CD4-positive, alpha-beta T cell treated with Interleukin-12 subunit alpha and Interleukin-12 subunit beta, for 1 hour (primary cell): Measurements from ENCODE around the gene MTFP1.
"Not testable (repeated sequence)": the region's sequence is repeated elsewhere in the genome, so short reads cannot be mapped to it uniquely, and the experiment has no call there.

ENCODE experiments used
- DNase-seq: peaks from one replicate; pipeline ENCODE4 v3.0.0-alpha.2; 2020

The MTFP1 gene, protein sequence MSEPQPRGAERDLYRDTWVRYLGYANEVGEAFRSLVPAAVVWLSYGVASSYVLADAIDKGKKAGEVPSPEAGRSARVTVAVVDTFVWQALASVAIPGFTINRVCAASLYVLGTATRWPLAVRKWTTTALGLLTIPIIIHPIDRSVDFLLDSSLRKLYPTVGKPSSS

DNA sequence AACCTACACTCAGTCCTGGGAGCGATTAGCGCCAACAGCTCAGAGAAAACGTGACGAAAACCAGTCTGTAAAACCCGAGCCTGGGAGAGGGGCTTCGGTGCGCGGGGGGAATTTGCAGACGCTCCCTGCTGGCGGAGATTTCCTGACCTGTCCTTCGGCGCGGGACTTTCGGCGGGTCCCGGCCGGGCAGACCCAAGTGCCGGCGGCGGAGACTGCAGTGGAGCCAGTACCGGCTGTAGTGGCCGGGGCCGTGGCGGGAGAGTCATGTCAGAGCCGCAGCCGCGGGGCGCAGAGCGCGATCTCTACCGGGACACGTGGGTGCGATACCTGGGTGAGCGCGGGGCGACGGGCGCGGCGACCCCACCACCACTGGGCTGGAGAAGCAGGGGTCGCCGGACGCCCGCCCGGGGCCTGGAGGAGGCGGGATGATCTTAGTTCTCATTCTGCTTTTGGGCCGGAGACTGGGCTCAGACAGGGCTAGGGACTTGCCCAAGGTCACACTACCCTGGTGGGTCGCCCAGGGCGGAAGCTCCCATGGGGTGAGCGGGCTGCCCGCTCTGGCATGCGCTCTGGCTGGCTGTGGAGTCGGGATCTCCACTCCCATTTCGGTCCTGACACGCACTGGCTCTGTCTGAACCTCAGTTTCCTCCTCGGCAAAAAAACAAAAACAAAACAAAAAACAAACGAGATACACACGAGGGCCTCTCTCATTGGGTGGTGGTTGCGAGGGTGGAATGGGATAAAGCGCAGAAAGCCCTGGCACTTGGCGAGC lies at the start of gene MTFP1:
Gene MTFP1 (plus strand): TSS at position 153 of the 772 bp plus-strand sequence. CDS start 112 bp downstream, at position 265.
- DNase-seq, result peak; percentile 59

DNA sequence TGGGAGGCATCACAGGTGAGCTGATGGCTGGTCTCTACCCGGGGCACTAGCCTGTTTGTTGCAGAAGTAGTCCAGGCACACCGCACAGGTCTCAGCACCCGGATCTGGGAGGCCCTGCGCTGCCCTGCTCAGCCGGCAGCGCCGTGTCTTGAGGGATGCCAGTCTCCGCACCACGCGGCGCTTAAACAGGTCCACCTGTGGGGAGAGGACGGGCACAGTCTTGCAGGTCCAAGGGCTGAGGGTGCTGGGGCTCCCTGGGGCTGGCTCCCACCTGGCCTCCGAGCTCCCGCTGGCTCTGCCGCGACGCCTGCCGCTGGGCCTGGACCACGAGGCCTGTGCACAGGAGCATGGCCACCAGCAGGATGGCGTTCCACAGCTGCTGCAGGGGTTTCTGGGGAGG lies 45.6 kb upstream of the MTFP1 start:
- no peak for DNase-seq

DNA sequence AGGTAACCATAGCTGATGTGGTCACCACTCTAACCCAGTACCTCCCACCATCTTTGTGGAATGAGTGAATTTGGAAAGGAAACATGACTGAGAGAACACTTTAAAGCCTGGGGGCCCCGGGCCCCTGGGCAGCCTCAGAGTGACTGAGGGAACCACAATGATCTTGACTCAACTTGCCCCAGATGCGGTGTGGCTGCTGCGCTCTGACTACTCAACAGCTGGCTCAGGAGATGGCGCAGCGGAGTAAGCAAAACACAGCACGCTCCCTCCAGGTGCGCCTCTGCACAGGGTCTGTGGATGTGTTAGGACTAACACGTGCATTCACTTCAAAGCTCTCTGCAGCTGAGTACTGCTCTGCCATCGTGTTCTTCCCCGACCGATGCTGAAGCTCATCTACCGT lies 44.3 kb upstream of the MTFP1 start:
- no peak for DNase-seq

DNA sequence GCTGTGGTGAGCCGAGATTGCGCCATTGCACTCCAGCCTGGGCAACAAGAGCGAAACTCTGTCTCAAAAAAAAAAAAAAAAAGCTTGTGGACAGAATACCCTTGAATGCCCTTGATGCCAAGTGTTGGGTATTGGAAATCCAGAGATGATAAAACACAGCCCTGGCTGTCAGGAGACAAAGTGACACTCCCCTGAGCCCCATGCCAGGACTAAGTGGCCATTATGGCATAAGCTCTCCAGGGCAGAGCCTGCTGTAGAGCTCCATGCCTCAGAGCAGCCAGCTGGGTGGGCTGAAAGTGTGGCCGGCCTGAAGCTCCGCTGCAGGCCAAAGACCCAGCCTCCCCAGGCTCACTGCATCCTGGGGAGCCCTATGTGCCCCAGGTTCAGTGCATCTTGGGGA lies 43.2 kb upstream of the MTFP1 start:
- DNase-seq, result no peak

DNA sequence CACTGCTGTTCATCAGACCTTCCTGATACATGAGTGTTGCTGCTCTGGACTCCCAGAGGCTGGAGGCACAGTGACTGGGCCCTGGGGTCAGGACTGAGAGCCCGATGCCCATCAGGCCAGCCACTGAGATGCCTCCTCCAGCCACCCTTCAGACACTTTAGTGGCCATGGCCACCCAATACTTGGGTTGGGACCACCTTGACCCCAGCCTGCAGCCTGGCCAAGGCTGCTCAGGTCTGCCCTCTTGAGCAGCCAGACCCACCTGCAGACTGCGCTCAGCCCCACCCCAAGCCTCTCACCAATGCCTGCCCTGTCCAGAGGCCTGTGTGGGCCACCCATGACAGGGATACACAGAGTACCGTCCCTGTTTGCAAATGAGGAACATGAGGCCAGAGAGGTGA lies 42.5 kb upstream of the MTFP1 start:
- DNase-seq, result no peak

DNA sequence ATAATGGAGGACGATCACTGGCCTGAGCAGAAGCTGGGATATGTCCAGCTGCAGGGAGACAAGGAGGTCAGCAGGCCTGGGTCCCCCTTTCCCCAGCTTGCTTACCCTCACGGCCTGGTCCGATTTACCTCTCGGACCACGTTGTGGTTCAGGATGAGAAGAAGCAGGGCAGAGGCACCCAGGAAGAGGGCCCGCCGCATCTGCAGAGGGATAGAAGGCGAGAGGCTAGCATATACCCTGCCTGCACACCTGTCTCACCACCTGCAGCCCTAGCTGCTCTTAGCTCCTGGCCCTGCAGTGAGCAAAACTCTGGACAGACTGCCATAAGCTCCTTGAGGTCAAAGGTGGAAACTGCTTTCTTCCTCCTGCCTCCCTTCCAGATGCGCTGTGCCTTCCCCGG lies 39.6 kb upstream of the MTFP1 start:
- no peak for DNase-seq

DNA sequence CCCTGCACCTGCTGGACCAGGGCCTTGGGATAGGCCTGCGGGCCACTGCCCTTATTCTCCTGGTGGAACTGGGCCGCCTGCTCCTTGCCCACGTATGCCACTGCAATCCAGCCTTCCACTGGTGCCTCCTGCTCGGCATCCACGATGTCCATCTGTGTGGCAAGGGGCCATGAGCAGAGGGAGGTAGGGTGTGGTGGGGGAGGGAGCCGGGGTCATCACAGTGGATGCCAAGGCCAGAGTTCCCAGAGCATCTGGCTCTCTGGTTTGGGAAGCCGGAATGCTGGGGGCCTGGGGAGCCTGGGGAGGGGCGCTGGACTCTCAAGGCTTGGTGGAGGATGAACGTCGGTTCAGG lies 39.0 kb upstream of the MTFP1 start:
- DNase-seq, result no peak

DNA sequence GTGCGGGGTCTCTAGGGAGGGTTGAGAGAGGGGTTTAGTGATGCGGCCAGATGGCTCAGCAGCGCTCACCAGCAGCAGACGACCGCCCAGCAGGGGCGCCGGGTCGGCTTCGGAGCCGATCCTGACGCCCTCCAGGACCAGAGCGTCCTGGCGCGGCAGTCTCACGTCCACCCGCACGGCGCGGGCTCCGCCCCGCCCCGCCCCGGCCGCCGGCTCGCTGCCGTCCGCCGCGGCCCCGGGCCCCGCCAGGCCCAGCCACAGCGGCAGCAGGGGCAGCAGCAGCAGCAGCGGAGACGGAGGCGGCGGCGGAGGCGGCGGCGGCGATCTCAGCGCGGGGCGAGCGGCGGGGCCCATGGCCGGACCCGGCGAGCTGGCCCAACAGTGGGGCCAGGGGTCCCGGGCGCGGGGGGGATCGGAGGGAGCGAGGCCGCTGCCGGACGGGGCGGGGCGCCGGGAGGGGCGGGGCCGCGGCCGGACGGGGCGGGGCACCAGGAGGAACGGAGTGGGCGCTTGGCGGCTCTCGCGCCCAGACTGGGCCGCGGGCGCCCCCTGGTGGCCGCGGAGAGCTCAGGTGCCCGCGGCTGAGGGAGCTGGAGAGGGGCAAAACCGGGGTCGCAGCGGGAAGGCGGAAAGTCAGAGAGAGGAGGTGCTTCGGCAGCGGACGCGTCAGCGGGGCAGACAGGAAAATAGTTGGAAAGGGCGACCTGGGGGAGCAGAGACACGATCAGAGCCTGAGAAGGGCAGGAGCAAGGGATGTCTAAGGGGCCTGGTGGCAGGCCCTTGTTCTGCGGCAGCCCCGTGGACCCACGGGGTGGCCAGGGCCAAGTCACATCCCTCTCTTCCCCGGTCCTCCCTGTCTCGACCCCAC lies 38.4 kb upstream of the MTFP1 start, which contains the start of gene RNF215:
Gene RNF215 (minus strand): TSS at position 452 of the 868 bp plus-strand sequence. CDS start 98 bp downstream, at position 354.
- DNase-seq, result peak; percentile 82

DNA sequence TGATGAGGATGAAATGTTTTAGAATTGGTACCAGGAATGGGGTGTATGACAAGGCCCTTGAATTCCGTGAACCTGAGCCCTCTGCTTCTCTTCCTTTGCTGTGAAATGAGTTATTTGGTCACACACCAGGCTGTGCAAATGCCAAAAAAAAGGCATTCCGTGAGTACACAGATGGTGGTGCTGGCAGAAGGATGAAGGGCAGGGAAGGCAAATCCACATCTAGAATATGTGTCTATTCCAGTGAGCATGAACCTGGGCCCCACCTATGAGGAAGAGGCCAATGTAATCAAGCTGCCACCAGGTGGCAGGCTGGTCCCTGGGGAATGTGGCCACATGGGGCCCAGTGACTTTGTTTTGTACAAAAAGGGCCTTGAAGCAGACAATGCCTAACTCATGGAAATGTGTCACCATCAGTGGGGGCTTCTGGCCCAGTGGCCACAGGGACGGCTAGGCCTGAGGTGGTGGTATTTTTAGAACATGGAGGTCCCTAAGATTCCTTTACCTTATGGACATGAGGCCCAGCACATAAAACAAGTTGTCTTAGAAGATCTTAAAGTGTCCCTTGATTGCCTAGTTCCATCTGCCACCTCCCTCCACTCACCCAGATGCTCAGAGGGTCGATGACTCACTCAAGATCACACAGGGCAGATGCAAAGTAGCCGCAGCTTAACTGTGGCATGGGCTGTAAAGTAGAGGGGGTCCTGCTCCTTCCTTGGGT lies 34.4 kb upstream of the MTFP1 start:
- DNase-seq, result peak; percentile 84

DNA sequence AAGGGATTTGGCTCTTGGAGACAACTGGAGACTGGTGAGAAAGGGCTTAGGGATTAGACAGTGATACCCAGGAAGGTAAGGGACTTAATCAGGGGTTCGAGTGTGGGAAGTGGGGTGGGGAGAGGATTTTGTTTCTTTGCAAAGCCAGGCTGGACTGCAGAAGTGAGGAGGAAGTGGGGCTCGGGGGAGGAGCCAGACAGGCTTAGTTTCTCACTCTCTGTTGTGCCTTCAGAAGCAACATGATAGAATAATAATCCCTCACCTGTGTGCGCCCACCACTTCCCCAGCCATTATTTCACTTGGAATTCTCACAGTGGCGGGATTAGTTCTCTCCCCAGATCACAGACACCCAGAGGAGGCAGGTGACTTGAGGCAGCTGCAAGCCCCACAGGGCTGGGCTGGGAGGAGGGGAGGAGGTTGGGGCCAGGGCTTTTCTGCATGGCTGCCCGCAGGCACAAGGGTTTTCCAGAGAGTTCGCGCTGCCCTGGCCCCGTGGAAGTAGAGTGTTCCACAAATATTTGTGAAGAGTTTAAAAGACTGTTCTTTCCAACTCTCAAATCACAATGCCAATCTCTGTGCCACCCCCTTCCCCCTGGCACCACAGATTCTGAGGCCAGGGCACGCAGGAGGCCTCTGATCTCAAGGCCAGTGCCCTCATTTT lies 32.8 kb upstream of the MTFP1 start:
- no peak for DNase-seq

DNA sequence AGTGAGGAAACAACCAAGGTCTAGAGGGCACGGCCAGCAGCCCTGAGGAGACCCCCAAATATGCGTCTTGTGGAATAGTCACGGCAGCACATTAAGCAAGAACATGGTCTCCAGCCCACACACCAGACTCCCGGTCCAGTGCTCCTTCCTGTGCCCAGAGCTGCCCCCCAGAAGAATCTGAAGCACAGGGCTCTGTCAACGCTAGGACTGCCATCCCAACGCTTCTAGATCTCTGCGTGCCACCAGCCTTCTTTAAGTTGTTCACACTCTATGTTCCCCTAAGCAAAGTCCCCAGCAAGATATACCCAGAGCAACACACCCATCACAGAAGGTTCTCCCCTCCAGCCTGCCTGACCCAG lies 32.3 kb upstream of the MTFP1 start:
- no peak for DNase-seq

DNA sequence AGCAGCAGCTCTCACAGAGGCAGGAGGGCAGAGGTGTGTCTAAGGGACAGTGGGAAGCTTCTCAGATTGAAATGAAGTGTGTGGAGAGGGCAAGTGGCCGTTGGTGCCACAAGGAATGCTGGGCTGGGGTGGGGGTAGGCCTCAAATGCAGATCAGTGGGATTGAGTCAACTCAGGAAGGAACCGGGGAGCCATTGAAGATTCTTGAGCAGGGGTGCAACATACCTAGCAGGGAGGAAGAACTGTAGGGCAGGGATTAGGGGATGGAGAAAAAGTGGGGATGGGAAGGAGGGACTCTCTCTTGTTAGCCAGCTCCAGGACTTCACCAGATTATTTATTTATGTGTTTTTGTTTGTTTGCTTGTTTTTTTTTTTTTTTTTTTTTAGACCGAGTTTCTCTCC lies 31.7 kb upstream of the MTFP1 start:
- DNase-seq, result no peak

DNA sequence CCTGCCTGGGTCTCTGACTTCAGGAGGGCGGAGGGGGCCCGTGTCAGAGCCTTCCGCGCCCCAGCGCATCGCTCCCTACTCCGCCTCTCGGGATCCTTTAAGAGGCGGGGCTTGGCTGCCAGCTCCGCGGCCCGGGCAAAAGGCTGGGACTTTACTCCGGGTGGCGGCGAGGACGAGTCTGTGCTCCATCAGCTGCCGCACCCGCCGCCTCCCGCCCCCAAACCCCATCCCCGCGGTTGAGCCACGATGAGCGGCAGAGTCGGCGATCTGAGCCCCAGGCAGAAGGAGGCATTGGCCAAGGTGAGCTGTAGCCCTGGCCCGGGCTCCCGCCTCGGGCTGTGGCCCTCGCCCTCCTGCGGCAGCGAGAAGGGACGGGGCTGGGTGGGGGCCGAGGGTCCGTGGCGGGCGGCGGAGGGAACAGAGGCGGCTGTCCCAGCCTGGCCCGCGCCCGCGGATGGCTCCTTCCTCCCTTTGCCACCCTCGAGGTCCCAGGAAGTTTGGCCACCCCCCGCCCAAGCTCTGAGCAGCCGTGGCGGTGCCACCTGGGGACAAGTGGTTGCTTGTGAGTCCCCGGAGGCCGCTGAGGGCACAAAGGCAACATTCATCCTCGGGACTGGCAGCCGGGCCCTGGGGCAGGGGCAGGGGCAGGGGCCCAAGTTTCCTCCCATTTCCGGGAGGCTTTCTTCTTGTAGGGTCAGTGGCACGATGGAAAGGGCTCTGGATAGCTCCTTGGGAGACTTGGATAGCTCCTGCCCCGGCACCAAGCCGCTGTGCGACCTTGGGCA lies 28.5 kb upstream of the MTFP1 start, which contains the start of gene SEC14L2:
Gene SEC14L2 (plus strand): TSS at position 148 of the 785 bp plus-strand sequence. CDS start 99 bp downstream, at position 247.
- peak; percentile 59 for DNase-seq

DNA sequence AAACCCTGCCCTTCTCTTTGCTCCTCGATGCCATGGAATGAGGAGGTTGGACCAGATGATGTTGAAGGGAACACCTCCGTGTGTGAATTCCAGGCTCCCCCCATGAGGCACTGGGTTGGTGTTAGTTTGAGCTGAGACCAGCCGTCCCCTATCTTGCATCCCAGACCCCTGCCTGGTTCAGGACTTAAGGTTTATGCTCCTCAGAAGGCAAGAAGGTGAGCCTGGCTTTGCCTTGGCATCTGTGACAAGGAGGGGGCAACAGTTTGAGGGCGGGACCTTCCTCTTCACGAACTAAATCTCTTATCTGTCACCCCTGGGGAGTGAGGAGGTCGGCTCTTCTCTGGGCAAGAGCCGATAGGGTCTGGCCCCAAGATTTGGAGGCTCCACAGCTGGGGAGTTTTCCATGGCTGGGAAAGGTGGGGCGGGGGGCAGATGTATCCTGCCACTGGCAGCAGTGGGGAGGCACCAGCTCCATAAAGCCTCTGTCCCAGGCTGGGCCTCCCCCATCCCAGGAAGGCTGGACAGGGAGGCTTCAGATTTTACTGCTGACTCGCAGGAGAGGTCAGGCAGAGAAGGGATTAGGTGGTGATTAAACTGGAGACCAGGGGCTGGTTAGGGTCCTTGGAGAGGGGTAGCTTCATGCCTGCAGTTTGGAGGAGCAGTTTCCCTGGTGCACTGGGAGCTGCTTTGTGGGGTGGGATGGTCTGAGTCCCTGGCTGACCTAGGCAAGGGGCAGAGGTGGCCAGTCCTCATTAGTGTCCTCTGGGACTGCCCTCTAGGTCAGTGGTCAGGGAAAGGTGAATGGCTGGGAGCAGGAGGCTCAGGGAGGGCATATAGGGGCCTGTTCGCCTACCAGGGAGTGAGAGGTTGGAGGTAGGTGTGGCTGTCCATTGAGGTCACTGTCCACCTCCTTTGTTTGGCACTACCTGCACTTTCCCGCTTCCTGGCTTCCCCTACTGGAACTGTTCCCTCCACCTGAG lies 27.6 kb upstream of the MTFP1 start:
- DNase-seq, result no peak

DNA sequence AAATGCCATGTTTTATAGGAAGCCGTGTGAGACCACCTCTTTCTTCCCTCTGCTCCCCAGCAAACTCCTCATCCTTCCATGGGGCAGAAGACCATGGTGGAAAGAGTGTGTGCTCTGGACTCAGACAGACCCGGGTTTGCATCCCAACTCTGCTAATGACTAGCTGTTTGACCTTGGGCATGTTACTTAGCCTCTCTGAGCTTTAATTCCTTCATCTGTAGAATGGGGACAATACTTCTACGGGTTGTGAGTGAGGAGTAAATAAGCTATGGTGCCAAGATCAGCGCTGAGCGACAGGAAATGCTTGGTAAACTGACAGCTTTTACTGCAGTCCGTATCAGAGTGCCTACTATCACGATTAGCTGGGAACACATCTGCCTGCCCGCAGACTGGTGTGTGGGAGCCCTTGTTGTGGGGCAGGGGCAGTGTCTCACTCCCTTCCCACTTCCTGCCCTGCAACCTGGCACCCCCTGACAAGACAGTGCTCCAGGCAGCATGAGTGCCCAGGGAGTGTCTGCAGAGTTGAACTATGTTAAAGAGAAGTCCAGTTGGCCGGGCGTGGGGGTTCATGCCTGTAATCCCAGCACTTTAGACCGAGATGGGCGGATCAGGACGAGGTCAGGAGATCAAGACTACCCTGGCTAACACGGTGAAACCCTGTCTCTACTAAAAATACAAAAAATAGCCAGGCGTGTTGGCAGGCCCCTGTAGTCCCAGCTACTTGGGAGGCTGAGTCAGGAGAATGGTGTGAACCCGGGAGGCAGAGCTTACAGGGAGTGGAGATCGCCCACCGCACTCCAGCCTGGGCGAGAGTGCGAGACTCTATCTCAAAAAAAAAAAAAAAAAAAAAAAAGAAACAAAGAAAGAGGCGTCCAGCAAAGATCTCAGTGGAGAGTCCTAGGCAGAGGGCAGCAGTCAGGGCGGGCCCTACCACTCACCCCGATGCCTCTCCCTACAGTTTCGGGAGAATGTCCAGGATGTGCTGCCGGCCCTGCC lies 26.6 kb upstream of the MTFP1 start:
- no peak for DNase-seq

DNA sequence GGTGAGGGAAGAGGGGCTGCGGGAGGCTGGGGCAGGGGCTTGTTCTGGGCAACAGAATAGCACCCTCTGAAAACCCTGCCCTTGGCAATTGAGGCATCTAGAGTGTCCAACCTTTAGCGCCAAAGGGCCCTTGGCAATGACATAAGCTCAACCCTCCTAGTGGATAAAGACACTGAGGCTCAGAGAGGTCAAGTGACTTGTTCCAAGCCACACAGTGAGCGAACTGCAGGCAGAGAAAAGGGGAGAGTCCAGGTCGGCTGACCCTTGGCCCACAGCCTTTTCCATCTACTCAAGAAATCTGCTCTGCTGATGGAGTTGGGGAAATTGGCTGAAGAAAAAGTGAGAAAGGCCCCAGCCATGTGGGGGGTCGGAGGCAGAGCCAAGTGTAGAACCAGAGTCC lies 25.9 kb upstream of the MTFP1 start:
- DNase-seq, result no peak

DNA sequence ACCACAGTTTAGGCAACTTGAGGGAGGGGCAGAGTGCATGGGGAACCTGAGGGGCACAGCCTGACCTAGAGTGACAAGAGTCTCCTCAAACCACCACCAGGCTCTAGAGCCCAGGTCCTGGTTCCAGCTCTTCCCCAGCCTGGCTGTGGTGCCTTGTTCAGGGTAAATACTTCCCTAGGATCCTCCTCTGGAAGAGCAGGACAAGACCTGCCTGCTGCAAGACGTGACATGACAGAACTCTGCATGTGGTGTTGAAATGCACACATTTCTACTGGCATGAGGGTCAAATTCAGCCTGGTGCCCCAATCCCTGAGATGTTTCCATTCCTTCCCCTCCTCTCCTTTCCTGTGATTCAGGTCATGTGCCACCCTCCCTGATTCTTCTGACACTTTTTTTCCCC lies 25.4 kb upstream of the MTFP1 start:
- DNase-seq, result no peak

DNA sequence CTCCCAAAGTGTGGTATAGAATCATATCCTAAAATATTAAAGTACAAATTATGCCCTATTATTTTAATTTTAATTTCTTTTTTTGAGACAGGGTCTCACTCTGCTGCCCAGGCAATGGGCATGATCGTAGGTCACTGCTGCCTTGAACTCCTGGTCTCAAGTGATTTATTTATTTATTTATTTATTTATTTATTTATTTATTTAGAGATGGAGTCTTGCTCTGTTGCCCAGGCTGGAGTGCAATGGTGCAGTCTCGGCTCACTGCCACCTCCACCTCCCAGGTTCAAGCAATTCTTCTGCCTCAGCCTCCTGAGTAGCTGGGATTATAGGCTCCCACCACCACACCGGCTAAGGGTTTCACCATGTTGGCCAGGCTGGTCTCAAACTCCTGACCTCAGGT lies 24.5 kb upstream of the MTFP1 start:
- not testable (repeated sequence) for DNase-seq
